HUES6 (cell line): Measurements from ENCODE around the gene CYP26C1.

Experiments
- H3K27ac ChIP-seq: 2 replicates; pipeline ENCODE4 v1.7.0; 2013; ENCODE audit warnings: low read depth, mild to moderate bottlenecking, low read length, inconsistent platforms
- H3K27me3 ChIP-seq: 2 replicates; pipeline ENCODE4 v1.6.1; 2013; ENCODE audit warnings: low read length; ENCODE audit not compliant: control insufficient read depth, insufficient read depth
- H3K36me3 ChIP-seq: 2 replicates; pipeline ENCODE4 v1.6.1; 2013; ENCODE audit warnings: low read length; ENCODE audit not compliant: control insufficient read depth, insufficient read depth
- H3K4me1 ChIP-seq: 2 replicates; pipeline ENCODE4 v1.6.1; 2013; ENCODE audit warnings: low read length; ENCODE audit not compliant: control insufficient read depth, insufficient read depth
- H3K4me3 ChIP-seq: 2 replicates; pipeline ENCODE4 v1.5.1; 2013; ENCODE audit warnings: low read depth, low read length
- H3K9ac ChIP-seq: one replicate; pipeline ENCODE4 v1.6.1; 2013; ENCODE audit warnings: mild to moderate bottlenecking, low read length
- H3K9me3 ChIP-seq: 2 replicates; pipeline ENCODE4 v1.6.1; 2013; ENCODE audit warnings: low read depth, low read length; ENCODE audit not compliant: control insufficient read depth, insufficient read depth

Gene CYP26C1

DNA sequence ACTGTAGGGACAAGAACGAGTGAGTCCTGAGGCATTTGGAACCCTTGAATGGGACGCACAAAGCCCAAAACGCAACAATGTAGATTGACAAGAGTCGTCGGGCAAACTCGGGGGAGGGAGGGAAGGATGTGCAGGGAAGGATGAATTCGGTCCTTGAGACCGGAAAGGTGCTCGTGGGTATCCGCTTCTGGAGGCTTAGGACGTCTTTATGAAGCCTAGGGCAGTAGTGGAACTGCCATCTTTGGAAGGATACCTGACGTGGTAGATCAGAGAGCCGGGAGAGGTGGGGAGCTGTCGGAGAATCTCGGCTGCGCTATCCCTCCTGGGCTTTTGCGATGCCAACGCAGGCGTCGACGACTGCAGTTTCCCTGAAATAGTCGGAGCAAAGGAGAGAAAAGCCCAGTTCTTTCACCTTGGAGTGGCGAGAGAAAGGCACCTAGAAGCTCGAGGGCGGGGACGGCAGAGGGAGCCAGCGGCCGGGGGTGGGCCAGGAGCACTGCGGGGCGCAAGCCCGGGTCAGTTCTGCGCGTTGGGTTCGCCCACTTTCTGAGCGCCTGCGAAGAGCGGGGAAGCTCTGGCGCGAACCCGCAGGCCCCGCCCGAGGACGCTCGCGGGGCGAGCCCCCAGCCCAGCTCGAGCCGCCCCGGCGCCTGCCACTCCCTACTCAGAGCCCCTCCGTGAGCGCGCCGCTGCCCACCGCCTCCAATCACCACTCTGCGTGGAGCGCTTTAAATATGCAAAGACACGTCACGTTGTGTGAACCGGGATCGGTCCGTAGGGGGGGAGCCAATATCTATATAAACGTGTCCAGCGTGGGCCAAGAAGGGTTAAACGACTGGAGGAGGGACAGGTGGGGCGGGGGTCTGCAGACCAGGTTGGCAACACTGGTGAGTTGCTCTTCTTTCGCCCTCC lies at the start of gene CYP26C1:
CYP26C1 (plus strand) TSS at position 824 of the 912 bp plus-strand sequence. CDS start 466 bp downstream, outside the sequence.
- H3K27ac ChIP-seq: no peak within 1 kb of the TSS
- H3K9me3 ChIP-seq: no peaks in the 10 kb centered on the region
- peaks cover 15% of the 10 kb centered on the region for H3K4me1 ChIP-seq
- peaks cover 81% of the 10 kb centered on the region for H3K27me3 ChIP-seq
- no peak within 1 kb of the TSS for H3K9ac ChIP-seq
- no peaks in the 10 kb centered on the region for H3K36me3 ChIP-seq
- peak within 1 kb of the TSS; percentile 45 for H3K4me3 ChIP-seq

DNA sequence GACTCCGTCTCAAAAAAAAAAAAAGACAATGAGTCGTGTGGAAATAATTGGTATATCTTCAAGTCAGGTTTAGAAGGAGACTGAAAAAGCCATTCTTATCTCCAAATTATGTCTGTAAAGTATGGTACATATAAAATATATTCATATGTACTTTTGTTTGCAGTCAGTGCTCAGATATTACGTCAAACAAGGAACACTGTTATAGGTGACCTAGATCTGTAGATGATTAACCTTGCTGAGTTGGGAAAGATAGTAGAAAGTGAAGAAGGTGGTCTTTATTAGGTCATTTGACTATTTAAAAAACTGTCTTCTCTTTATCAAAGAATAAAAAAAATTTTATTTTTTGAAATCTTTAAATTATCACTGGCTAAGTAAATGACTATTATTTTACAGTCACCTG lies 44.9 kb upstream of the CYP26C1 start:
- Histone ChIP-seq H3K9me3 (no peaks in the 10 kb centered on the region), H3K4me1 (no peaks in the 10 kb centered on the region), H3K4me3 (no peak overlapping the region), H3K36me3 (no peaks in the 10 kb centered on the region), H3K9ac (no peak overlapping the region), H3K27ac (no peak overlapping the region), H3K27me3 (no peaks in the 10 kb centered on the region)

DNA sequence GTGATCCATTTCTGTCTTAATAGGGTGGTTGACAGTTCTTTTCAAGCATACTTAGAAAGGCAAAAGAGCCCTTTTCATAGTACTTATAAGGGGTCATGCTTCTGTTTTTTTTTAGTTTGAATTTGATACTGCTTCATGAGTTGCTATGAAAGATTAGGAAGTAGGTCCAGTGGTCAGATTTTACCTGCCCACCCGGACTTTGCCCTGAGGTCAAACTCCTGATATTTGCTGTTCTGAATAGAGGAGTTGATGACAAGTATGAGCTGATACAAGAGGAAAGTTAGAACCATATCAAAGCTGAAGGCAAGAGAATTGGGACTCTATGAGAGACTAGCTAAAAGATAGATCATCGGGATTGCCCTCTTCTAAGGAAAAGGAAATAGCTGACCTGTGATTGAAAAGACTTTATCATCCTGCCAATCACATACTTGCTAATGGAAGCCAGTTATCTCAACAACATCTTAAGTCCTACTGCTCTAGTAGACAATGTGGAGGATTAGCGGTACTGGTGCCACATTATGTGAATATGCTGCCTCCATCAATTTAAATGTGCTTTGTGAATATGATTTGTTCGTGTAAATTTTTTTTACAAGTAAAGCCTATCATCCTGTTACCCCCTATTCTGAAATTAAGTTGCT lies 37.5 kb upstream of the CYP26C1 start:
- Histone ChIP-seq H3K9ac (no peak overlapping the region), H3K27ac (no peak overlapping the region), H3K36me3 (no peaks in the 10 kb centered on the region), H3K9me3 (peaks cover 6% of the 10 kb centered on the region), H3K4me1 (no peaks in the 10 kb centered on the region), H3K27me3 (no peaks in the 10 kb centered on the region), H3K4me3 (no peak overlapping the region)

- no peak overlapping the region for H3K9ac ChIP-seq
- peaks cover 10% of the 10 kb centered on the region for H3K4me1 ChIP-seq
- no peaks in the 10 kb centered on the region for H3K27me3 ChIP-seq
- H3K4me3 ChIP-seq: no peak overlapping the region
- no peaks in the 10 kb centered on the region for H3K36me3 ChIP-seq
- H3K9me3 ChIP-seq: peaks cover 6% of the 10 kb centered on the region
- no peak overlapping the region for H3K27ac ChIP-seq
These were observed 34.5 kb upstream of the CYP26C1 start for GRCh38 chr10:93026072-93026471.

DNA sequence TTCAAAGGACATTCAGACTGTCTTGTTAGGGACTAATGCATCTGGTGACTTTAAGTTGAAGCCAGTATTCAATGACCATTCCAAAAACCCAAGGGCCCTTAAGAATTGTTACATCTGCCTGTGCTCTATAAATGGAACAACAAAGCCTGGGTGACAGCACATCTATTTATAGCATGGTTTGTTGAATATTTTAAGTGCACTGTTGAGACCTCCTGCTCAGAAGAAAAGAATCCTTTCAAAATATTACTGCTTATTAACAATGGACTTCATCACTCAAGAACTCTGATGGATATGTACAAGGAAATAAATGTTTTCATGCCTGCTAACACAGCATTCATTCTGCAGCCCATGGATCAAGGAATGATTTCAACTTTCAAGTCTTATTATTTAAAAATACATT lies 33.1 kb upstream of the CYP26C1 start:
- Histone ChIP-seq H3K9me3 (peaks cover 6% of the 10 kb centered on the region), H3K9ac (no peak overlapping the region), H3K4me1 (peaks cover 18% of the 10 kb centered on the region), H3K27ac (no peak overlapping the region), H3K4me3 (no peak overlapping the region), H3K27me3 (no peaks in the 10 kb centered on the region), H3K36me3 (no peaks in the 10 kb centered on the region)

DNA sequence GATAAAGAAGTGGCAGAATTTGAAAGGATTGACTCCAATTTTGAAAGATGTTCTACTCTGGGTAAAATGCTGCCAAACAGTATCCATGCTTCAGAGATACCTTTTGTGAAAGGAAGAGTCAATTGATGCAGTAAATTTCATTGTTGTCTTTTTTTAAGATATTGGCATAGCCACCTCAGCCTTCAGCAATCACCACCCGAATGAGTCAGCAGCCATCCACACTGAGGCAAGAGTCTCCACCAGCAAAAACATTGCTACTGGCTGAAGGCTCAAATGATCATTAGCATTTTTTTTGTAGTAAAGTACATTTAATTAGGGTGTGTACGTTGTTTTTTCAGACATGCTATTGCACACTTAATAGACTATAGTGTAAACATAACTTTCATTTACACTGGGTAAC lies 31.7 kb upstream of the CYP26C1 start:
- Histone ChIP-seq H3K9ac (no peak overlapping the region), H3K4me3 (no peak overlapping the region), H3K27ac (no peak overlapping the region), H3K9me3 (peaks cover 6% of the 10 kb centered on the region), H3K36me3 (no peaks in the 10 kb centered on the region), H3K4me1 (peaks cover 21% of the 10 kb centered on the region), H3K27me3 (no peaks in the 10 kb centered on the region)

DNA sequence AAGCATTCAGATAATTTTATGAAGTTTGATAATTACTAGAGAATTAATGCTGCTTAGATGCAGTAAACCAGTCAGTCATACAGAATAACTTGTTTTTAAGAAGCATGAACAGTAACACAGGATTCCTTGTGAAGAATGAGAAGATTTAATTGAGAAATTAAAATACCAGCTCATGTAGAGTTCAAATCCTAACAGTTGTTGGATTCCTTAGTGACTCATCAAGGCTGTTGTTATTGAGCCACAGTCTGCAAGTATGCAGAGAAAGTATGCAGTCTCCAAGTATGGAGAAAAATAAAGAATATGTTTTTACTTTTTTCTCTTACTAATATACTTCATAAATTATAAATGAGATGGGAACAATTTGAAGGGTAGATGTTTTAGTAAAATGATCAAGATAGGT lies 30.2 kb upstream of the CYP26C1 start:
- Histone ChIP-seq H3K36me3 (no peaks in the 10 kb centered on the region), H3K4me1 (peaks cover 21% of the 10 kb centered on the region), H3K27ac (peak overlapping the region; percentile 21), H3K9ac (no peak overlapping the region), H3K27me3 (no peaks in the 10 kb centered on the region), H3K9me3 (peaks cover 6% of the 10 kb centered on the region), H3K4me3 (no peak overlapping the region)

DNA sequence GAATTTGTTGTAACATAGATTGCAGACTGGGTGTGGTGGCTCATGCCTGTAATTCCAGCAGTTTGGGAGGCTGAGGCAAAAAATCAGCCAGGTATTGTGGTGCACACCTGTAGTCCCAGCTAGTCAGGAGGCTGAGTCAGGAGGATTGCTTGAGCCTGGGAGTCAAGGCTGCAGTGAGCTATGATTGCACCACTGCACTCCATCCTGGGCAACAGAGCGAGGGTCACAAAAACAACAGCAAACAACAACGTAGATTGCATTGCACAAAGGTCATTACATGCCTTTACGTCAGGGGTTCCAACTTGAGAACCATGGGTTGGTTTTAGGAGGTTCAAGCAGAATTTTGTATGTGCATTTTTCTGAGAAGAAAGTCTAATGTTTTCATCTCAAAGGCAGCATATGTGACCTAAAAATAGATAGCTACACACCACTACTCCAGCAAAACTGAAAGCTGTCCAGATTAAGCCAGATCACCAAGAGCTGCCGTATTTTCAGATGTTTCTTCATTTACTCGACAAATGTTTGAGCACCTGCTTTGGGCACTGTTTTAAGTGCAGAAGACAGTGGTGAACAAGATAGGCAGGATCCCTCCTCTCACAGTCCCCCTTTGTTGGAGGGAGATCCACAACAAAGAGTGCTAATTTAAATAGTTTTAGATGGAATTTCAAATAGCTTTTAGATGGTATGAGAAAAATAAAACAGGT lies 28.3 kb upstream of the CYP26C1 start:
- Histone ChIP-seq H3K9me3 (peaks cover 6% of the 10 kb centered on the region), H3K4me1 (peaks cover 21% of the 10 kb centered on the region), H3K4me3 (no peak overlapping the region), H3K9ac (no peak overlapping the region), H3K27ac (no peak overlapping the region), H3K36me3 (no peaks in the 10 kb centered on the region), H3K27me3 (no peaks in the 10 kb centered on the region)

DNA sequence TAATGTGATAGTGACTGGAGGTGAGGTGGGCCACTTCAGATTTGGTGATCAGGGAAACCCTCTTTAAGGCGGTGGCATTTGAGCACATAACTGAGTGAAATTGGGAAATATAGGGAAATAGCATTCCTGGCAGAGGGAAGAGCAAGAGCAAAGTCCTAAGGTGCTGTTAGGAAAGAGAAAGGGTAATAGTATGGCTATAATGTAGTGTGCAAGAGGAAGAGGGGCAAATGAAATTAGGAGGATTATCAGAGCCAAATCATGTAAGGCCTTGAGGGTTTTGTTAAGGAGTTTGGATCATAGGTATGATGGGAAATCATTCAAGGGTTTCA lies 27.8 kb upstream of the CYP26C1 start:
- H3K4me1 ChIP-seq: peaks cover 21% of the 10 kb centered on the region
- peaks cover 3% of the 10 kb centered on the region for H3K9me3 ChIP-seq
- no peak overlapping the region for H3K9ac ChIP-seq
- H3K4me3 ChIP-seq: no peak overlapping the region
- no peaks in the 10 kb centered on the region for H3K27me3 ChIP-seq
- no peak overlapping the region for H3K27ac ChIP-seq
- H3K36me3 ChIP-seq: no peaks in the 10 kb centered on the region

GRCh38 chr10:93034426-93034825 lies 26.2 kb upstream of the CYP26C1 start:
- Histone ChIP-seq H3K27ac (no peak overlapping the region), H3K9me3 (no peaks in the 10 kb centered on the region), H3K9ac (no peak overlapping the region), H3K4me1 (peaks cover 25% of the 10 kb centered on the region), H3K27me3 (no peaks in the 10 kb centered on the region), H3K36me3 (no peaks in the 10 kb centered on the region), H3K4me3 (no peak overlapping the region)

- Histone ChIP-seq H3K4me3 (no peak overlapping the region), H3K9me3 (no peaks in the 10 kb centered on the region), H3K9ac (no peak overlapping the region), H3K36me3 (no peaks in the 10 kb centered on the region), H3K4me1 (peaks cover 12% of the 10 kb centered on the region; the same call in 1 of the 2 replicates), H3K27me3 (no peaks in the 10 kb centered on the region), H3K27ac (no peak overlapping the region)
These were observed 21.5 kb upstream of the CYP26C1 start for GRCh38 chr10:93039110-93039509.
